ENCODE results near the gene TRIM14. TPM values are rescaled to one million over a fixed set of nuclear protein-coding genes. Genes with fewer than 3 reads are reported as not detected.

Gene TRIM14
- total and polyA plus RNA-seq, 2 of the 4 experiments (the other 2 are of a cell fraction), result 3.0 to 8.5 TPM

DNA sequence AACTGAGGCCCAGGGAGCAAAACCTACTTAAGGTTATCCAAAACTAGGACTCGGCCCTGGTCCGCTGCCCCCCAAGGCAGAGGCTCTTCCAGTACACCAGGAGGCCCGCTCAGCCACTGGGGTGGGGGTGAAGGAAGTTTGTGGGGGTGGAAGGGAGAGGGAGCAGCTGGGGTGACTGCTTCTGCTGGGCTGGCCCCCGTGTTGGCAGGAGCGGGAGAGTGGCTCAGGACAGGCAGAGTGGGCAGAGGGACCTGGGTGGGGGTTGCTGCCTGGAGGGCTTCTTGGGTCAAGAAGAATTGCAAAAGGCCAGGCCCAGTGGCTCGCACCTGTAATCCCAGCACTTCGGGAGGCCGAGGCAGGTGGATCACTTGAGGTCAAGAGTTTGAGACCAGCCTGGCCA lies 8.2 kb upstream of the TRIM14 start:
- Histone ChIP-seq H3K4me3 (ENCODE audit: insufficient read depth, low read depth, low read length) (no peak overlapping the region), H2BK20ac (ENCODE audit: low read depth, low read length) (no peak overlapping the region), H3K4me2 (ENCODE audit: low read depth, low read length) (no peak overlapping the region), H3K18ac (ENCODE audit: low read depth, low read length) (no peak overlapping the region), H3K79me1 (ENCODE audit: low read depth in 1 of 2, low read length in 2 of 2) (no peaks in the 10 kb centered on the region), H2AK9ac (replicated peaks; ENCODE audit: low read depth, low read length, poor library complexity) (no peak overlapping the region), H4K91ac (ENCODE audit: insufficient read depth, low read depth, low read length) (no peak overlapping the region), H2BK5ac (ENCODE audit: low read depth, low read length, poor library complexity, severe bottlenecking) (no peak overlapping the region), H3K14ac (replicated peaks; ENCODE audit: low read depth, low read length) (no peak overlapping the region), H3K23ac (ENCODE audit: low read depth, low read length) (no peak overlapping the region), H2AK5ac (ENCODE audit: low read depth, low read length) (no peak overlapping the region), H4K5ac (ENCODE audit: low read depth, low read length) (no peak overlapping the region), H2AFZ (replicated peaks; ENCODE audit: low read length, poor library complexity) (no peak overlapping the region), H3K36me3 (ENCODE audit: control insufficient read depth, insufficient read depth, low read length) (no peaks in the 10 kb centered on the region), H3K56ac (ENCODE audit: extremely low read depth, insufficient read depth, low read length) (no peak overlapping the region), H3K4me1 (ENCODE audit: control insufficient read depth, insufficient read depth, low read length) (no peaks in the 10 kb centered on the region), H3K9me1 (ENCODE audit: insufficient read depth, low read length) (no peaks in the 10 kb centered on the region), H2BK15ac (ENCODE audit: low read depth, low read length) (no peak overlapping the region), H3K9ac (ENCODE audit: low read depth, low read length) (no peak overlapping the region), H3K27ac (ENCODE audit: insufficient read depth, low read length) (no peak overlapping the region), H3K9me3 (ENCODE audit: control insufficient read depth, insufficient read depth, low read length) (no peaks in the 10 kb centered on the region), H3K4ac (ENCODE audit: low read depth, low read length) (no peak overlapping the region), H2BK120ac (ENCODE audit: low read depth, low read length) (no peak overlapping the region), H3K27me3 (ENCODE audit: control insufficient read depth, insufficient read depth, low read length) (no peaks in the 10 kb centered on the region), H4K8ac (ENCODE audit: low read depth in 2 of 2, low read length in 2 of 2) (no peak overlapping the region), H4K20me1 (ENCODE audit: insufficient read depth, low read length) (no peaks in the 10 kb centered on the region)
- TF ChIP-seq, protein P1, sequence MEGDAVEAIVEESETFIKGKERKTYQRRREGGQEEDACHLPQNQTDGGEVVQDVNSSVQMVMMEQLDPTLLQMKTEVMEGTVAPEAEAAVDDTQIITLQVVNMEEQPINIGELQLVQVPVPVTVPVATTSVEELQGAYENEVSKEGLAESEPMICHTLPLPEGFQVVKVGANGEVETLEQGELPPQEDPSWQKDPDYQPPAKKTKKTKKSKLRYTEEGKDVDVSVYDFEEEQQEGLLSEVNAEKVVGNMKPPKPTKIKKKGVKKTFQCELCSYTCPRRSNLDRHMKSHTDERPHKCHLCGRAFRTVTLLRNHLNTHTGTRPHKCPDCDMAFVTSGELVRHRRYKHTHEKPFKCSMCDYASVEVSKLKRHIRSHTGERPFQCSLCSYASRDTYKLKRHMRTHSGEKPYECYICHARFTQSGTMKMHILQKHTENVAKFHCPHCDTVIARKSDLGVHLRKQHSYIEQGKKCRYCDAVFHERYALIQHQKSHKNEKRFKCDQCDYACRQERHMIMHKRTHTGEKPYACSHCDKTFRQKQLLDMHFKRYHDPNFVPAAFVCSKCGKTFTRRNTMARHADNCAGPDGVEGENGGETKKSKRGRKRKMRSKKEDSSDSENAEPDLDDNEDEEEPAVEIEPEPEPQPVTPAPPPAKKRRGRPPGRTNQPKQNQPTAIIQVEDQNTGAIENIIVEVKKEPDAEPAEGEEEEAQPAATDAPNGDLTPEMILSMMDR (conservative IDR thresholded peaks at IDR 0.05; ENCODE audit: low read depth, low read length), result no peak
- TF ChIP-seq SMC3 (IDR thresholded peaks at IDR 0.05; ENCODE audit: low read depth, low read length) (no peak), NFE2L2 (IDR thresholded peaks at IDR 0.05; ENCODE audit: low read depth, low read length) (no peak), BHLHE40 (IDR thresholded peaks at IDR 0.05; ENCODE audit: low read depth, low read length) (no peak), RCOR1 (IDR thresholded peaks at IDR 0.05; ENCODE audit: insufficient replicate concordance, low read length) (no peak), RAD21 (IDR thresholded peaks at IDR 0.05; ENCODE audit: low read length) (no peak)
- TF ChIP-seq, protein P2, sequence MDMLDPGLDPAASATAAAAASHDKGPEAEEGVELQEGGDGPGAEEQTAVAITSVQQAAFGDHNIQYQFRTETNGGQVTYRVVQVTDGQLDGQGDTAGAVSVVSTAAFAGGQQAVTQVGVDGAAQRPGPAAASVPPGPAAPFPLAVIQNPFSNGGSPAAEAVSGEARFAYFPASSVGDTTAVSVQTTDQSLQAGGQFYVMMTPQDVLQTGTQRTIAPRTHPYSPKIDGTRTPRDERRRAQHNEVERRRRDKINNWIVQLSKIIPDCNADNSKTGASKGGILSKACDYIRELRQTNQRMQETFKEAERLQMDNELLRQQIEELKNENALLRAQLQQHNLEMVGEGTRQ (IDR thresholded peaks at IDR 0.05; ENCODE audit: low read depth, low read length), result no peak
- DNase-seq, result no peak
- dilution Hi-C loops (cut with HindIII; ENCODE audit: low sequenced_read_pairs, unreplicated experiment), result no loop called here
- BruUV-seq (replicated peaks), result no TSS peak
- WGBS, 2 experiments (ENCODE audit: extremely low coverage in 2 of 2, insufficient read length in 1 of 2), result 80% methylated on average over 1 of the region's 8 CpGs; no CpG with 5 or more reads in 1 of the 2 experiments
- ATAC-seq (ENCODE audit: low read depth), result no peak
- in situ Hi-C loops (cut with MboI; ENCODE audit: low sequenced_read_pairs), result no loop called here
- intact Hi-C loops (cut with micrococcal nuclease), result no loop called here
- CTCF ChIA-PET, result no interaction called here
- POLR2A ChIA-PET (ENCODE audit: unreplicated experiment), result no interaction called here

Measured in IMR-90 (cell line).